WTC11 (cell line): ENCODE data around the gene USP13. TPM values are rescaled to one million over a fixed set of nuclear protein-coding genes. Genes with fewer than 3 reads are reported as not detected.

ENCODE experiments used
- ATF1 ChIP-seq: sonication (generic); formaldehyde crosslinking; IDR thresholded peaks from 2 replicates; pipeline ENCODE4 v1.8.1; 2023; ENCODE audit warnings: mild to moderate bottlenecking, moderate library complexity, missing genetic modification reagents
- CREM ChIP-seq: sonication (generic); formaldehyde crosslinking; IDR thresholded peaks from 2 replicates; pipeline ENCODE4 v1.8.1; 2022; ENCODE audit warnings: mild to moderate bottlenecking, missing genetic modification reagents, moderate library complexity
- GRHL2 ChIP-seq: fragments of 250-450 bp; sonication (Bioruptor Pico); IDR thresholded peaks from 2 replicates; pipeline ENCODE4 v1.8.0; 2022; ENCODE audit warnings: mild to moderate bottlenecking, moderate library complexity; ENCODE audit not compliant: insufficient replicate concordance, severe bottlenecking
- KAT7 ChIP-seq: sonication (generic); formaldehyde crosslinking; IDR thresholded peaks from 2 replicates; pipeline ENCODE4 v1.8.1; 2023; ENCODE audit warnings: missing genetic modification reagents, mild to moderate bottlenecking, borderline replicate concordance
- MYBL2 ChIP-seq: sonication (generic); formaldehyde crosslinking; IDR thresholded peaks from 2 replicates; pipeline ENCODE4 v1.8.1; 2023; ENCODE audit warnings: mild to moderate bottlenecking, moderate library complexity, missing genetic modification reagents
- ZBTB21 ChIP-seq: sonication (generic); formaldehyde crosslinking; IDR thresholded peaks from 2 replicates; pipeline ENCODE4 v1.8.1; 2023; ENCODE audit warnings: mild to moderate bottlenecking, missing genetic modification reagents, borderline replicate concordance
- ZNF263 ChIP-seq: sonication (generic); formaldehyde crosslinking; IDR thresholded peaks from 2 replicates; pipeline ENCODE4 v1.8.1; 2022; ENCODE audit warnings: low read depth, mild to moderate bottlenecking, moderate library complexity, missing genetic modification reagents
- ZNF317 ChIP-seq: sonication (generic); formaldehyde crosslinking; IDR thresholded peaks from 2 replicates; pipeline ENCODE4 v1.8.1; 2023; ENCODE audit warnings: low read depth, mild to moderate bottlenecking, moderate library complexity, missing genetic modification reagents, borderline replicate concordance
- total RNA-seq: library from RNA; stranded (reverse); gene quantifications from 3 replicates; pipeline ENCODE4 v1.2.3, GENCODE V29; 2021
- TF ChIP-seq, protein P1 (sequence below): sonication (generic); formaldehyde crosslinking; IDR thresholded peaks from 2 replicates; pipeline ENCODE4 v1.8.1; 2023; ENCODE audit warnings: mild to moderate bottlenecking, missing genetic modification reagents, borderline replicate concordance
- TF ChIP-seq, protein P2 (sequence below): fragments of 250-450 bp; sonication (Bioruptor Pico); IDR thresholded peaks from 2 replicates; pipeline ENCODE4 v1.9.0; 2021; ENCODE audit warnings: moderate library complexity, mild to moderate bottlenecking, inconsistent platforms, borderline replicate concordance
- TF ChIP-seq, protein P3 (sequence below): sonication (generic); formaldehyde crosslinking; IDR thresholded peaks from 2 replicates; pipeline ENCODE4 v1.8.0; 2023; ENCODE audit warnings: missing genetic modification reagents
- TF ChIP-seq, protein P4 (sequence below): sonication (generic); formaldehyde crosslinking; IDR thresholded peaks from 2 replicates; pipeline ENCODE4 v1.8.0; 2022; ENCODE audit warnings: mild to moderate bottlenecking, missing genetic modification reagents
- TF ChIP-seq, protein P5 (sequence below): sonication (generic); formaldehyde crosslinking; IDR thresholded peaks from 2 replicates; pipeline ENCODE4 v1.8.1; 2022; ENCODE audit warnings: mild to moderate bottlenecking, missing genetic modification reagents, moderate library complexity, borderline replicate concordance
- TF ChIP-seq, protein P6 (sequence below): sonication (generic); formaldehyde crosslinking; conservative IDR thresholded peaks from 2 replicates; pipeline ENCODE4 v1.8.1; 2023; ENCODE audit warnings: mild to moderate bottlenecking, low read depth, missing genetic modification reagents, moderate library complexity
- TF ChIP-seq, protein P7 (sequence below): fragments of 250-450 bp; sonication (Bioruptor Pico); IDR thresholded peaks from 2 replicates; pipeline ENCODE4 v1.9.0; 2021; ENCODE audit warnings: mild to moderate bottlenecking
- TF ChIP-seq, protein P8 (sequence below): sonication (generic); formaldehyde crosslinking; IDR thresholded peaks from 2 replicates; pipeline ENCODE4 v1.8.0; 2022; ENCODE audit warnings: mild to moderate bottlenecking, missing genetic modification reagents
- TF ChIP-seq, protein P9 (sequence below): sonication (generic); formaldehyde crosslinking; conservative IDR thresholded peaks from 2 replicates; pipeline ENCODE4 v1.8.1; 2022; ENCODE audit warnings: mild to moderate bottlenecking, missing genetic modification reagents

Gene USP13
- total RNA-seq, 1 experiment from 2014 or later, result 26.8 TPM

DNA sequence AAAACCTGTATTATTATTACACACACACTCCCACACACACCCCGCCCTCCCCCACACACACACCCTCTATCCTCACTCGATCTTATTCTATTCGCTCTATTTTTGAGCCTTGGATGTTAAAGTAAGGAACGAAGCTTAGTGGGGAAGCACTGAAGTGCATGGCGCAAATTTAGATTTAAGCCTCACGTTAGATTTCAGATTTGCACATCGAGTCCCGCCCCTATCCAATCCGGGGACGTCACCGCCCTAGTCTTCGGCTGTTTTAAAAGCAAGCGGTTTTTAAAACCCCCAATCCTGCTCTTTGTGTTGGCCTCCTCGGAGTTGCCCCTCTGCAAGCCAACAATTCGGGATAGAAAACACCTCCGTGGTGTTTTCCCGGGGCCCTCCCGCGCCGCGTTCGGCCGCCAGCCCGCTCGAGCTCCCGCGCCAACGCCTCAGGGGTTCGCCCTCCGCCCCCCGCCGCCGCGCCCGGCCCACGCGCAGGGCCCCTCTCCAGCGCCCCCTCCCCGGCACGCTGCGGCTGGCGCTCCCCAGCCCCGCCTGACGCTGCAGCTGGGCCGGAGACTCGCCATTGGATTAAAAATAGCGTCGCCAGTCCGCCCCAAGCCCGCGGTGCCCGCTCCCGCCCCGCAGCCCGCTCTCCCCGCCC lies at the start of gene USP13 (continued):
- TF ChIP-seq MYBL2 (CRISPR knock-in tag) (0 out of 2 replicates have a peak, but pooled peaks have one; percentile 5), ZBTB21 (no peak), ZNF263 (CRISPR knock-in tag) (no peak), CREM (CRISPR knock-in tag) (peak; percentile 46; the same call in 1 of the 2 replicates), ATF1 (CRISPR knock-in tag) (no peak), KAT7 (CRISPR knock-in tag) (no peak), GRHL2 (CRISPR knock-in tag) (no peak), ZNF317 (CRISPR knock-in tag) (no peak)
- TF ChIP-seq, protein P1, sequence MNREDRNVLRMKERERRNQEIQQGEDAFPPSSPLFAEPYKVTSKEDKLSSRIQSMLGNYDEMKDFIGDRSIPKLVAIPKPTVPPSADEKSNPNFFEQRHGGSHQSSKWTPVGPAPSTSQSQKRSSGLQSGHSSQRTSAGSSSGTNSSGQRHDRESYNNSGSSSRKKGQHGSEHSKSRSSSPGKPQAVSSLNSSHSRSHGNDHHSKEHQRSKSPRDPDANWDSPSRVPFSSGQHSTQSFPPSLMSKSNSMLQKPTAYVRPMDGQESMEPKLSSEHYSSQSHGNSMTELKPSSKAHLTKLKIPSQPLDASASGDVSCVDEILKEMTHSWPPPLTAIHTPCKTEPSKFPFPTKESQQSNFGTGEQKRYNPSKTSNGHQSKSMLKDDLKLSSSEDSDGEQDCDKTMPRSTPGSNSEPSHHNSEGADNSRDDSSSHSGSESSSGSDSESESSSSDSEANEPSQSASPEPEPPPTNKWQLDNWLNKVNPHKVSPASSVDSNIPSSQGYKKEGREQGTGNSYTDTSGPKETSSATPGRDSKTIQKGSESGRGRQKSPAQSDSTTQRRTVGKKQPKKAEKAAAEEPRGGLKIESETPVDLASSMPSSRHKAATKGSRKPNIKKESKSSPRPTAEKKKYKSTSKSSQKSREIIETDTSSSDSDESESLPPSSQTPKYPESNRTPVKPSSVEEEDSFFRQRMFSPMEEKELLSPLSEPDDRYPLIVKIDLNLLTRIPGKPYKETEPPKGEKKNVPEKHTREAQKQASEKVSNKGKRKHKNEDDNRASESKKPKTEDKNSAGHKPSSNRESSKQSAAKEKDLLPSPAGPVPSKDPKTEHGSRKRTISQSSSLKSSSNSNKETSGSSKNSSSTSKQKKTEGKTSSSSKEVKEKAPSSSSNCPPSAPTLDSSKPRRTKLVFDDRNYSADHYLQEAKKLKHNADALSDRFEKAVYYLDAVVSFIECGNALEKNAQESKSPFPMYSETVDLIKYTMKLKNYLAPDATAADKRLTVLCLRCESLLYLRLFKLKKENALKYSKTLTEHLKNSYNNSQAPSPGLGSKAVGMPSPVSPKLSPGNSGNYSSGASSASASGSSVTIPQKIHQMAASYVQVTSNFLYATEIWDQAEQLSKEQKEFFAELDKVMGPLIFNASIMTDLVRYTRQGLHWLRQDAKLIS (CRISPR knock-in tag), result no peak
- TF ChIP-seq, protein P2, sequence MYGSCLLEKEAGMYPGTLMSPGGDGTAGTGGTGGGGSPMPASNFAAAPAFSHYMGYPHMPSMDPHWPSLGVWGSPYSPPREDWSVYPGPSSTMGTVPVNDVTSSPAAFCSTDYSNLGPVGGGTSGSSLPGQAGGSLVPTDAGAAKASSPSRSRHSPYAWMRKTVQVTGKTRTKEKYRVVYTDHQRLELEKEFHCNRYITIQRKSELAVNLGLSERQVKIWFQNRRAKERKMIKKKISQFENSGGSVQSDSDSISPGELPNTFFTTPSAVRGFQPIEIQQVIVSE (CRISPR knock-in tag), result no peak
- TF ChIP-seq, protein P3, sequence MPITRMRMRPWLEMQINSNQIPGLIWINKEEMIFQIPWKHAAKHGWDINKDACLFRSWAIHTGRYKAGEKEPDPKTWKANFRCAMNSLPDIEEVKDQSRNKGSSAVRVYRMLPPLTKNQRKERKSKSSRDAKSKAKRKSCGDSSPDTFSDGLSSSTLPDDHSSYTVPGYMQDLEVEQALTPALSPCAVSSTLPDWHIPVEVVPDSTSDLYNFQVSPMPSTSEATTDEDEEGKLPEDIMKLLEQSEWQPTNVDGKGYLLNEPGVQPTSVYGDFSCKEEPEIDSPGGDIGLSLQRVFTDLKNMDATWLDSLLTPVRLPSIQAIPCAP (CRISPR knock-in tag), result no peak
- TF ChIP-seq, protein P4, sequence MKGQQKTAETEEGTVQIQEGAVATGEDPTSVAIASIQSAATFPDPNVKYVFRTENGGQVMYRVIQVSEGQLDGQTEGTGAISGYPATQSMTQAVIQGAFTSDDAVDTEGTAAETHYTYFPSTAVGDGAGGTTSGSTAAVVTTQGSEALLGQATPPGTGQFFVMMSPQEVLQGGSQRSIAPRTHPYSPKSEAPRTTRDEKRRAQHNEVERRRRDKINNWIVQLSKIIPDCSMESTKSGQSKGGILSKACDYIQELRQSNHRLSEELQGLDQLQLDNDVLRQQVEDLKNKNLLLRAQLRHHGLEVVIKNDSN, result no peak
- TF ChIP-seq, protein P5, sequence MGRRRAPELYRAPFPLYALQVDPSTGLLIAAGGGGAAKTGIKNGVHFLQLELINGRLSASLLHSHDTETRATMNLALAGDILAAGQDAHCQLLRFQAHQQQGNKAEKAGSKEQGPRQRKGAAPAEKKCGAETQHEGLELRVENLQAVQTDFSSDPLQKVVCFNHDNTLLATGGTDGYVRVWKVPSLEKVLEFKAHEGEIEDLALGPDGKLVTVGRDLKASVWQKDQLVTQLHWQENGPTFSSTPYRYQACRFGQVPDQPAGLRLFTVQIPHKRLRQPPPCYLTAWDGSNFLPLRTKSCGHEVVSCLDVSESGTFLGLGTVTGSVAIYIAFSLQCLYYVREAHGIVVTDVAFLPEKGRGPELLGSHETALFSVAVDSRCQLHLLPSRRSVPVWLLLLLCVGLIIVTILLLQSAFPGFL (CRISPR knock-in tag), result no peak
- TF ChIP-seq, protein P6, sequence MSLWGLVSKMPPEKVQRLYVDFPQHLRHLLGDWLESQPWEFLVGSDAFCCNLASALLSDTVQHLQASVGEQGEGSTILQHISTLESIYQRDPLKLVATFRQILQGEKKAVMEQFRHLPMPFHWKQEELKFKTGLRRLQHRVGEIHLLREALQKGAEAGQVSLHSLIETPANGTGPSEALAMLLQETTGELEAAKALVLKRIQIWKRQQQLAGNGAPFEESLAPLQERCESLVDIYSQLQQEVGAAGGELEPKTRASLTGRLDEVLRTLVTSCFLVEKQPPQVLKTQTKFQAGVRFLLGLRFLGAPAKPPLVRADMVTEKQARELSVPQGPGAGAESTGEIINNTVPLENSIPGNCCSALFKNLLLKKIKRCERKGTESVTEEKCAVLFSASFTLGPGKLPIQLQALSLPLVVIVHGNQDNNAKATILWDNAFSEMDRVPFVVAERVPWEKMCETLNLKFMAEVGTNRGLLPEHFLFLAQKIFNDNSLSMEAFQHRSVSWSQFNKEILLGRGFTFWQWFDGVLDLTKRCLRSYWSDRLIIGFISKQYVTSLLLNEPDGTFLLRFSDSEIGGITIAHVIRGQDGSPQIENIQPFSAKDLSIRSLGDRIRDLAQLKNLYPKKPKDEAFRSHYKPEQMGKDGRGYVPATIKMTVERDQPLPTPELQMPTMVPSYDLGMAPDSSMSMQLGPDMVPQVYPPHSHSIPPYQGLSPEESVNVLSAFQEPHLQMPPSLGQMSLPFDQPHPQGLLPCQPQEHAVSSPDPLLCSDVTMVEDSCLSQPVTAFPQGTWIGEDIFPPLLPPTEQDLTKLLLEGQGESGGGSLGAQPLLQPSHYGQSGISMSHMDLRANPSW (CRISPR knock-in tag), result no peak
- TF ChIP-seq, protein P7, sequence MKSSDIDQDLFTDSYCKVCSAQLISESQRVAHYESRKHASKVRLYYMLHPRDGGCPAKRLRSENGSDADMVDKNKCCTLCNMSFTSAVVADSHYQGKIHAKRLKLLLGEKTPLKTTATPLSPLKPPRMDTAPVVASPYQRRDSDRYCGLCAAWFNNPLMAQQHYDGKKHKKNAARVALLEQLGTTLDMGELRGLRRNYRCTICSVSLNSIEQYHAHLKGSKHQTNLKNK, result no peak
- TF ChIP-seq, protein P8, sequence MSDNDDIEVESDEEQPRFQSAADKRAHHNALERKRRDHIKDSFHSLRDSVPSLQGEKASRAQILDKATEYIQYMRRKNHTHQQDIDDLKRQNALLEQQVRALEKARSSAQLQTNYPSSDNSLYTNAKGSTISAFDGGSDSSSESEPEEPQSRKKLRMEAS (CRISPR knock-in tag), result no peak
- TF ChIP-seq, protein P9, sequence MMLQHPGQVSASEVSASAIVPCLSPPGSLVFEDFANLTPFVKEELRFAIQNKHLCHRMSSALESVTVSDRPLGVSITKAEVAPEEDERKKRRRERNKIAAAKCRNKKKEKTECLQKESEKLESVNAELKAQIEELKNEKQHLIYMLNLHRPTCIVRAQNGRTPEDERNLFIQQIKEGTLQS (CRISPR knock-in tag), result no peak
- TF ChIP-seq, all 79 proteins: peak for 6
